ENCODE results near the gene GSE1. TPM values are rescaled to one million over a fixed set of nuclear protein-coding genes. Genes with fewer than 3 reads are reported as not detected.

The GSE1 gene
- total and polyA plus RNA-seq, 3 donors from 2014 or later: 49.9 to 212 (median 188) TPM

DNA sequence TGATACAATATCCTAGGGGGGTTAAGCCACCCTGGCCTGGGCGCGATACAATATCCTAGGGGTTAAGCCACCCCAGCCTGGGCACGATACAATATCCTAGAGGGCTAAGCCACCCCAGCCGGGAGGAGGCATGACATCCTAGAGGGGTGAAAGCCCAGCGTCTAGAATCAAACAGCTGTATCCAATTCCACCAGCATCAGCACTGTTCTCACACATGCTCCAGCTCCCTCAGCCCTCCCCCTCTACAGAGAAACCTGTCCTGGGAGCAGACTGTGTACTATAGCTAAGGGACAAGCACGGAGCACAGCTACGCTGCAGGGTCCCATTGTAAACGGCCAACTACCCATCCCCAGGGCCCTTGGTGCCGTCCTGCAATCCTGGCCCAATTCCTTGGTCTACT is 69.4 kb downstream of the GSE1 start:
- Histone ChIP-seq H3K4me3 (no peak overlapping the region), H3K27me3 (no peaks in the 10 kb centered on the region), H3K36me3 (ENCODE audit: low read depth, missing control alignments) (no peaks in the 10 kb centered on the region), H3K9me3 (no peaks in the 10 kb centered on the region), H3K4me1 (no peaks in the 10 kb centered on the region), H3K27ac (no peak overlapping the region)
- TF ChIP-seq, protein P1, sequence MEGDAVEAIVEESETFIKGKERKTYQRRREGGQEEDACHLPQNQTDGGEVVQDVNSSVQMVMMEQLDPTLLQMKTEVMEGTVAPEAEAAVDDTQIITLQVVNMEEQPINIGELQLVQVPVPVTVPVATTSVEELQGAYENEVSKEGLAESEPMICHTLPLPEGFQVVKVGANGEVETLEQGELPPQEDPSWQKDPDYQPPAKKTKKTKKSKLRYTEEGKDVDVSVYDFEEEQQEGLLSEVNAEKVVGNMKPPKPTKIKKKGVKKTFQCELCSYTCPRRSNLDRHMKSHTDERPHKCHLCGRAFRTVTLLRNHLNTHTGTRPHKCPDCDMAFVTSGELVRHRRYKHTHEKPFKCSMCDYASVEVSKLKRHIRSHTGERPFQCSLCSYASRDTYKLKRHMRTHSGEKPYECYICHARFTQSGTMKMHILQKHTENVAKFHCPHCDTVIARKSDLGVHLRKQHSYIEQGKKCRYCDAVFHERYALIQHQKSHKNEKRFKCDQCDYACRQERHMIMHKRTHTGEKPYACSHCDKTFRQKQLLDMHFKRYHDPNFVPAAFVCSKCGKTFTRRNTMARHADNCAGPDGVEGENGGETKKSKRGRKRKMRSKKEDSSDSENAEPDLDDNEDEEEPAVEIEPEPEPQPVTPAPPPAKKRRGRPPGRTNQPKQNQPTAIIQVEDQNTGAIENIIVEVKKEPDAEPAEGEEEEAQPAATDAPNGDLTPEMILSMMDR (IDR thresholded peaks at IDR 0.05): no peak
- TF ChIP-seq POLR2A (IDR thresholded peaks at IDR 0.05): no peak
- WGBS, 2 donors: 82 to 90% methylated on average over 8 to 9 of the region's 9 CpGs
- DNase-seq: no peak
- intact Hi-C loops (cut with DNase I; ENCODE audit: low total_unique reads): no loop called here

DNA sequence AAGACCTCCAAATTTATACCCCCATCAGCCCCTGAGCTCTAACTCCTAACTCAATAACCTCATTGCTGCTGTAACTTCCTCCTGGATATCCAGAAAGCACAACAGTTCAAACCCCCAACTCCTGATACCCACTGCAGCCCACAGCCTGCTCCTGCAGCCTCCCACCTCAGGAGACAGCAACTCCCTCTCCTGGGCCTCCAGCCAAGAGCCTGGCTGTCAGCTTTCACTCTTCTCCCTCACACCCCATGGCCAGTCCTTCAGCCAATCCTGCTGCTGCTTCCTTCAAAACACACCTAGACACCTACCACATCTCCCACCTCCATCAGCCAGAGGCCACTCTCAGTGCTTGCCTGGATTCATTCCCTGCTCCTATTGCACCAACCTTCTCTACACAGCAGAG is 70.2 kb downstream of the GSE1 start:
- peak; percentile 51 for DNase-seq
- Histone ChIP-seq H3K9me3 (no peaks in the 10 kb centered on the region), H3K4me3 (no peak overlapping the region), H3K36me3 (ENCODE audit: low read depth, missing control alignments) (no peaks in the 10 kb centered on the region), H3K4me1 (no peaks in the 10 kb centered on the region), H3K27me3 (no peaks in the 10 kb centered on the region), H3K27ac (no peak overlapping the region)
- TF ChIP-seq, protein P1 (IDR thresholded peaks at IDR 0.05): no peak
- no peak for TF ChIP-seq POLR2A (IDR thresholded peaks at IDR 0.05)
- intact Hi-C loops (cut with DNase I; ENCODE audit: low total_unique reads): no loop called here

DNA sequence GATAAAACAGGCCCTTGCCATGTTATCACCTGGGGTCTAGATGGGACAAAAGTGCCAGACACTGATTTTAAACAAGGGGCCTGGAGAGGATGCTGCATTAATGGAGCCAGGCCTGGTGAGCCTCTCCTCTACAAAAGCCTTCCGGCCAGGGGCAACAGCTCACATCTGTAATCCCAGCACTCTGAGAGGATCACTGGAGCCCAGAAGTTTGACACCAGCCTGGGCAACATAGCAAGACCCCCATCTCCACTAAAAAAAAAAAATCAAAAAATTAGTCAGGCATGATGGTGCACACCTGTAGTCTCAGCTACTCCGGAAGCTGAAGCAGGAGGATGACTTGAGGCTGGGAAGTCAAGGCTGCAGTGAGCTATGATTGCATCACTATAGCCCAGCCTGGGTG is 72.1 kb downstream of the GSE1 start:
- no peaks in the 10 kb centered on the region for H3K4me1 ChIP-seq
- no peaks in the 10 kb centered on the region for H3K9me3 ChIP-seq
- no peak for DNase-seq
- no peaks in the 10 kb centered on the region for H3K27me3 ChIP-seq
- 94 to 100% methylated on average over 1 to 2 of the region's 2 CpGs for WGBS, 2 donors
- H3K36me3 ChIP-seq (ENCODE audit: low read depth, missing control alignments): no peaks in the 10 kb centered on the region
- no peak overlapping the region for H3K27ac ChIP-seq
- TF ChIP-seq, protein P1 (IDR thresholded peaks at IDR 0.05): no peak
- no peak for TF ChIP-seq POLR2A (IDR thresholded peaks at IDR 0.05)
- no peak overlapping the region for H3K4me3 ChIP-seq
- intact Hi-C loops (cut with DNase I; ENCODE audit: low total_unique reads): no loop called here

DNA sequence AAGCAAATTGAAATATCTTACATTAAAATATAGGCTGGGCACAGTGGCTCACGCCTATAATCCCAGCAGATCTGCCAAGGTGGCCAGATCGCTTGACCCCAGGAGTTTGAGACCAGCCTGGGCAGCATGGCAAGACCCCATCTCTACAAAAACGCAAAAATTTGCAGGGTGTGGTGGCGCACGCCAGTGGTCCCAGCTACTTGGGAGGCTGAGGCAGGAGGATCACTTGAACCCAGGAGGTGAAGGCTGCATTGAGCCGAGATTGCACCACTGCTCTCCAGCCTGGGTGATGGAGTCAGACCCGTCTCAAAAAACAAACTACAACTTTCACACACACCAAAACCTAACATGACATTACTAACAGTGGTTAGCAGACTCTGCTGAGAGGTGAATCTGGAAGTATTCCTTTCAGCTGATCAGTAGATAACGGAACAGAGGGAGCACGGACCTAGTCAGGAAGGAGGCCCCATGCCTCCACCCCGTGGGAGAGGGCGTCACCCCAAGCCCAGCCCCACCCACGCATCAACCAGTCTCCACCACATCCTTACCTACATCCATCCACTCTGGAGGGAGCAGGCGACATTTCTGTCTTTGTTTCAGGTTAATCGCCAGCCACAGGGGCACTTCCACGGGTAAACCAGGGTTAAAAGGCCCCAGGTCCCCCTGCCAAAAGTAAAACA is 73.9 kb downstream of the GSE1 start:
- no peak overlapping the region for H3K4me3 ChIP-seq
- H3K4me1 ChIP-seq: no peaks in the 10 kb centered on the region
- intact Hi-C loops (cut with DNase I; ENCODE audit: low total_unique reads): no loop called here
- TF ChIP-seq, protein P1 (IDR thresholded peaks at IDR 0.05): no peak
- no peak for TF ChIP-seq POLR2A (IDR thresholded peaks at IDR 0.05)
- no peak for DNase-seq
- no peak overlapping the region for H3K27ac ChIP-seq
- WGBS, 2 donors: 57 to 85% methylated on average over 14 to 15 of the region's 15 CpGs
- no peaks in the 10 kb centered on the region for H3K27me3 ChIP-seq
- H3K36me3 ChIP-seq (ENCODE audit: low read depth, missing control alignments): no peaks in the 10 kb centered on the region
- no peaks in the 10 kb centered on the region for H3K9me3 ChIP-seq

Data from testis (tissue), 3 donors.